Prostate gland (tissue), 2 donors: Measurements from ENCODE around the gene BDP1.

Experiments used
- CTCF ChIP-seq, 4 experiments: fragments of 200-600 bp in 2 of 4; fragments of 450-650 bp in 2 of 4; sonication (generic) in 2 of 4; IDR thresholded peaks; 1 replicate in 3 of 4; 2 replicates in 1 of 4; pipeline ENCODE4 v1.5.1; 2016 to 2019; ENCODE audit warnings: antibody characterized with exemption in 4 of 4, mild to moderate bottlenecking in 2 of 4, moderate library complexity in 2 of 4
- POLR2AphosphoS5 ChIP-seq: sonication (generic); formaldehyde crosslinking; IDR thresholded peaks from one replicate; pipeline ENCODE4 v1.6.1; 2017; ENCODE audit warnings: antibody characterized with exemption

GRCh38 chr5:71503536-71503935 lies 48.1 kb downstream of the BDP1 start:
- TF ChIP-seq CTCF (IDR thresholded peaks at IDR 0.05) (no peak), POLR2AphosphoS5 (no peak)
